Activated CD4-positive, alpha-beta memory T cell treated with anti-CD3 and anti-CD28 coated beads, Interleukin-2, amount 10 ng/mL, durations not matched to agents 7 days and 5 days (primary cell): ENCODE data around the gene CTR9. TPM values are rescaled to one million over a fixed set of nuclear protein-coding genes. Genes with fewer than 3 reads are reported as not detected.

Experiments
- CTCF ChIA-PET: fragments of 350-600 bp; sonication (Branson Sonifier 250); formaldehyde crosslinking; loops from one replicate; lab custom pipeline; 2021; ENCODE audit warnings: antibody characterized with exemption, inconsistent platforms; lab: Charles Lee
- POLR2A ChIA-PET: fragments of 350-600 bp; sonication (Branson Sonifier 250); formaldehyde crosslinking; loops from one replicate; lab custom pipeline; 2021; ENCODE audit warnings: antibody characterized with exemption; lab: Charles Lee
- DNase-seq: peaks from one replicate; pipeline ENCODE4 v3.0.0-alpha.2; 2020
- H3K27ac Mint-ChIP-seq: one replicate; pipeline ENCODE4 v1.8.0; 2021; ENCODE audit warnings: mild to moderate bottlenecking, mixed read lengths
- H3K27me3 Mint-ChIP-seq: one replicate; pipeline ENCODE4 v1.8.0; 2021; ENCODE audit warnings: mixed read lengths
- H3K36me3 Mint-ChIP-seq: one replicate; pipeline ENCODE4 v1.8.0; 2021; ENCODE audit warnings: low read depth, mixed read lengths
- H3K4me1 Mint-ChIP-seq: one replicate; pipeline ENCODE4 v1.8.0; 2021; ENCODE audit warnings: mixed read lengths
- H3K4me3 Mint-ChIP-seq: one replicate; pipeline ENCODE4 v1.8.0; 2021; ENCODE audit warnings: mild to moderate bottlenecking, mixed read lengths
- H3K9me3 Mint-ChIP-seq: one replicate; pipeline ENCODE4 v1.8.0; 2021; ENCODE audit warnings: mixed read lengths
- total RNA-seq, 2 experiments: library from RNA; stranded (reverse); gene quantifications; one replicate each; pipeline ENCODE4 v1.2.3, GENCODE V29; 2021

The CTR9 gene
- total RNA-seq: 10 to 100 TPM; 48.4 to 54.5 TPM

- Mint-ChIP-seq H3K4me1 (peaks cover 32% of the 10 kb centered on the region), H3K4me3 (peak within 1 kb of the TSS; percentile 91), H3K27me3 (no peaks in the 10 kb centered on the region), H3K9me3 (no peaks in the 10 kb centered on the region), H3K27ac (peak within 1 kb of the TSS; percentile 88), H3K36me3 (peaks cover 20% of the 10 kb centered on the region)
- peak; percentile 94 for DNase-seq
- ChIA-PET POLR2A (interaction anchor here (0.6 to 4.4 kb wide), 11 partner anchors 8 to 1090 kb away, joined by 3 to 29 read pairs (median 4); partner anchors contain the start of genes EIF4G2, RNF141 and ZBED5), CTCF (interaction anchor here (0.9 to 2.0 kb wide), 10 partner anchors 9 to 447 kb away, joined by 3 to 11 read pairs (median 5); partner anchors contain the start of genes EIF4G2, RNF141 and ZBED5)
Measured at GRCh38 chr11:10750838-10751580, at the start of gene CTR9. CTR9 (plus strand) TSS chr11:10751246; CDS start chr11:10751413, 167 bp downstream.

GRCh38 chr11:10701982-10702381 is 49.1 kb upstream of the CTR9 start:
- H3K36me3 Mint-ChIP-seq: no peaks in the 10 kb centered on the region
- no peaks in the 10 kb centered on the region for H3K4me1 Mint-ChIP-seq
- ChIA-PET POLR2A (no interaction called here), CTCF (no interaction called here)
- no peak overlapping the region for H3K27ac Mint-ChIP-seq
- DNase-seq: no peak
- no peak overlapping the region for H3K4me3 Mint-ChIP-seq
- H3K27me3 Mint-ChIP-seq: peaks cover 4% of the 10 kb centered on the region
- peaks cover 2% of the 10 kb centered on the region for H3K9me3 Mint-ChIP-seq

- Mint-ChIP-seq H3K27me3 (no peaks in the 10 kb centered on the region), H3K9me3 (no peaks in the 10 kb centered on the region), H3K36me3 (no peaks in the 10 kb centered on the region), H3K4me1 (no peaks in the 10 kb centered on the region), H3K27ac (no peak overlapping the region), H3K4me3 (no peak overlapping the region)
- ChIA-PET POLR2A (no interaction called here), CTCF (no interaction called here)
- no peak for DNase-seq
Measured at GRCh38 chr11:10708131-10708530, 42.9 kb upstream of the CTR9 start.

DNA sequence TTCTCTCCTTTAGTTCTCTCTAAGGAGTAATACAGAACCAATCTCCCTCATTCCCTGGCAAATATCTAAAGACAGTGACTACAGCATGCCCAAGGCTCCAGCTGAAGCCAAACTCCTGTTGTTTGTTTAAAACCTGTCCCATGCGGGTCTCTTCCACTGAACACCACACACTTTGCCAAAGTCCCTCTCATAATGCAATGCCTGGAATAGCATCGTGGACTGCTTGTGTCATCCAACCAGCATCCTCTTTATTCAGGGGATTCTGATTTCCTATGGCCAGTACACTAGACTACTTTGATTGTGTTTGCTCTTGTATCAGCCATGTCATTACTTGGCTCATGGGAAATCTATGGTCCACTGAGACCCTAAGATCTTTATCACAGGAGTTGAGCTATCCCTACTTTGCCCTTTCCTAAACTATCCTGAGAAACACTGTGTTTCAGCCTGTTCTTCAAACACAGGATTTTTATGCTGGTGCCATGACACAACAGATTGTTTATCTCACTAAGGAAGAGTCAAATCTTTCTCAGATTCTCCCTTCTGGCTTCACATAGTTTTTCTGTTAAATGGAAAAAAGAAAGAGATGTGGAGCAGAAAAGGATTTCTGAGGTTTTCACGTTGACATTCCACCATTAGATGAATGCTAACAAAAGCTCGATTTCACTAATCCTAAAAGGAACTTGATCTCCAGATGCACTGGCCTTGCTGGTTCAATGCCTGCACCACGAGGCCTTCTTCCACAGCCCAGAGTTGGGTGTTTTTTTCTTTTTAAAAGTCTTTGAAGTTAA is 41.6 kb upstream of the CTR9 start:
- no peak for DNase-seq
- Mint-ChIP-seq H3K36me3 (no peaks in the 10 kb centered on the region), H3K27me3 (no peaks in the 10 kb centered on the region), H3K27ac (no peak overlapping the region), H3K4me1 (no peaks in the 10 kb centered on the region), H3K9me3 (no peaks in the 10 kb centered on the region), H3K4me3 (no peak overlapping the region)
- ChIA-PET CTCF (no interaction called here), POLR2A (no interaction called here)

GRCh38 chr11:10715571-10715970 is 35.5 kb upstream of the CTR9 start:
- Mint-ChIP-seq H3K27me3 (peaks cover 5% of the 10 kb centered on the region), H3K4me1 (no peaks in the 10 kb centered on the region), H3K36me3 (no peaks in the 10 kb centered on the region), H3K9me3 (no peaks in the 10 kb centered on the region), H3K27ac (no peak overlapping the region), H3K4me3 (no peak overlapping the region)
- POLR2A ChIA-PET: no interaction called here
- CTCF ChIA-PET: no interaction called here
- DNase-seq: no peak

- no peak for DNase-seq
- H3K36me3 Mint-ChIP-seq: no peaks in the 10 kb centered on the region
- H3K27ac Mint-ChIP-seq: no peak overlapping the region
- CTCF ChIA-PET: no interaction called here
- no peaks in the 10 kb centered on the region for H3K4me1 Mint-ChIP-seq
- POLR2A ChIA-PET: no interaction called here
- no peak overlapping the region for H3K4me3 Mint-ChIP-seq
- no peaks in the 10 kb centered on the region for H3K9me3 Mint-ChIP-seq
- H3K27me3 Mint-ChIP-seq: peaks cover 5% of the 10 kb centered on the region
Measured at GRCh38 chr11:10716122-10716521, 34.9 kb upstream of the CTR9 start.

GRCh38 chr11:10716543-10717259 is 34.3 kb upstream of the CTR9 start:
- no peaks in the 10 kb centered on the region for H3K36me3 Mint-ChIP-seq
- DNase-seq: no peak
- no peak overlapping the region for H3K27ac Mint-ChIP-seq
- H3K4me3 Mint-ChIP-seq: no peak overlapping the region
- peaks cover 5% of the 10 kb centered on the region for H3K27me3 Mint-ChIP-seq
- POLR2A ChIA-PET: no interaction called here
- no peaks in the 10 kb centered on the region for H3K4me1 Mint-ChIP-seq
- CTCF ChIA-PET: interaction anchor here (0.9 kb wide), 1 partner anchor 310 kb away, joined by 3 read pairs; no protein-coding TSS in a partner anchor
- no peaks in the 10 kb centered on the region for H3K9me3 Mint-ChIP-seq

DNA sequence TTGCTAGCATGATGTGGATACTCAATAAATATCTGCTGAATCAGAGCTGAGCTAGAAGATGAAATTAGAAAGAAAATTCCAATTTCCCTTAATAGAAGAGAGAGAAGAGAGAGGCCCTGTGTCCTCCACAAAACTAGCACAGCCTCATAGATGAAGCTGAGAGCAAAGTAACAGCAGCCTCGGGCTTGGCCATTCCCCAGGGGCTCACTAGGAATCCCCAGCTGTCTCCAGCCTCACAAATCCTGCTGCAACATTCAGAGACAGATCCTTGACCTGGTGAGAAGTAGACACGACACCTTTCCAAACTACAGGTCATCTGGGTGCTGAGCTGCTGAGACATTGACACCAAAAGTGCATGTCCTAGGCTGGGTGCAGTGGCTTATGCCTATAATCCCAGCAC is 31.4 kb upstream of the CTR9 start:
- peaks cover 2% of the 10 kb centered on the region for H3K4me1 Mint-ChIP-seq
- CTCF ChIA-PET: interaction anchor here (1.8 kb wide), 1 partner anchor 306 kb away, joined by 4 read pairs; no protein-coding TSS in a partner anchor
- peaks cover 9% of the 10 kb centered on the region for H3K27me3 Mint-ChIP-seq
- H3K9me3 Mint-ChIP-seq: no peaks in the 10 kb centered on the region
- H3K4me3 Mint-ChIP-seq: no peak overlapping the region
- DNase-seq: no peak
- POLR2A ChIA-PET: no interaction called here
- no peaks in the 10 kb centered on the region for H3K36me3 Mint-ChIP-seq
- H3K27ac Mint-ChIP-seq: no peak overlapping the region

DNA sequence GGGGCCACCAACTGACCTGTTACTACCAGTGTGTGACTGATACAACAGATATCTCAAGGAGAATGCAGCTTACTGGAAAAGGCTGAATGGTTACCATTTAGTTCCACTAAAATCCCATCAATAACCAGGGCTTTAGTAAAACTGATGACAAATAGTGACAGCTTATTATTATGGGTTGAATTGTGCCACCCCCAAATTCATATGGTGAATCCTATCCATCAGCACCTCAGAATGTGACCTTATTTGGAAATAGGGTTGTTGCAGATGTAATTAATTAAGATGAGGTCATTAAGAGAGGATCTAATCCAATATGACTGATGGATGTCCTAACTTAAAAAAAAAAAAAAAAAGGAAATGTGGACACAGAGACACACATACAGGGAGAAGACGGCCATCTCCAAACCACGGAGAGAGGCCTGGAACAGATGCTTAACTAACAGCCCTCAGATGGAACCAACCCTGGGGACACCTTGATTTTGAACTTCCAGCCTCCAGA is 30.1 kb upstream of the CTR9 start:
- POLR2A ChIA-PET: no interaction called here
- Mint-ChIP-seq H3K4me3 (no peak overlapping the region), H3K4me1 (peaks cover 10% of the 10 kb centered on the region), H3K27ac (no peak overlapping the region), H3K36me3 (no peaks in the 10 kb centered on the region), H3K9me3 (no peaks in the 10 kb centered on the region), H3K27me3 (peaks cover 9% of the 10 kb centered on the region)
- CTCF ChIA-PET: interaction anchor here (0.7 to 0.8 kb wide), 2 partner anchors 67 to 601 kb away, joined by 4 to 5 read pairs; no protein-coding TSS in a partner anchor
- DNase-seq: no peak

DNA sequence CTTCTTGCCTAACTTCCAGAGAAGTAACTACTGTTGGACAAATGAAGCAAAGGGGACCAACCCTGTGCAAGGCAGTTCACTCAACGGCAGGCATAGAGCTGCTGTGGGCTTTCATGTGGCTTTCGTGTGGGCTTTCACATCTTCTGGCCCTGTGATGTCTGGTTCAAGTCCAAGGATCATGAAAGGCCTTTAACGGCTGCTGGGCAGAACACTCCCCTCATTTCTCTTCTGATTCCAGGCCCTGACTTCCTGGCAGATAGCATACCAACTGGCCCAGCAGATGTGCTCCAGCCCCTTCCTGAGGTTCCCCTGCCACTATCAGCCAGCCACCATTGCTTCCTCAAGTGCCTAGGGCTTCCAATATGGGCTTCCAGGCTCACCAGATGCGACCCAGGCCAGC is 28.7 kb upstream of the CTR9 start:
- POLR2A ChIA-PET: no interaction called here
- Mint-ChIP-seq H3K27ac (no peak overlapping the region), H3K4me3 (no peak overlapping the region), H3K4me1 (peaks cover 21% of the 10 kb centered on the region), H3K9me3 (no peaks in the 10 kb centered on the region), H3K27me3 (peaks cover 7% of the 10 kb centered on the region), H3K36me3 (no peaks in the 10 kb centered on the region)
- CTCF ChIA-PET: no interaction called here
- no peak for DNase-seq

DNA sequence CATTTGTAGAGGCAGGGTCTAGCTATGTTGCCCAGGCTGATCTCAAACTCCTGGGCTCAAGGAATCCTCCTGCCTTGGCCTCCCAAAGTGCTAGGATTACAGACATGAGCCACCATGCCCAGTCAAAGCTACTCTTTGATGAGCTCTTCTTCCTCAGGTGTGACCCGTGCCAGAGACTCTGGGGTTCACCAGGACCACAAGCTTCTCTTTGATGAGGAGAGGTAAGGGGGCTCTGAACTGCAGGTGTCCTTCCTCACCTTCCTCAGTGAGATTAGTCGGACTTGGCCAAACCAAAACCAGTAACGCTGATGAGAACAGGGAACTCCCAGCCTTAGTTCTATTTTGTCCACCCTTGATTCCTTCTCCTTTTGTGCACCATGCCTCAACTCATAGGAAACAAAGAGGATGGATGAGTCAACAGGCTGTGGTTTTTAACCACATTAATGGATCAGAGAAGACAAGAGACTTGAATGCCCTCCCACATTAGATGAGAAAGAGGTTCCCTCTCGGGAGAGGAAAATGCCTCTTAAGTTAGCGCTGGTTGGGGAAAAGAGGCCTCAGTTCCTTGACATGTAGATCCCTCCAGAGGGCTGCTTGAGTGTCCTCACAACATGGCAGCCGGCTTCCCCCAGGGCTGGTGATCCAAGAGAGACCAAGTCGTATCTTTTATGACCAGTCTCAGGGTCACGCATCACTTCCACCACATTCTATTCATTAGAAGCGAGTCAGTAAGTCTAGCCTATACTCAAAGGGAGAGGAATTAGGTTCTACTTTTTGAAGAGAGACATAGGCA is 25.7 kb upstream of the CTR9 start:
- Mint-ChIP-seq H3K36me3 (no peaks in the 10 kb centered on the region), H3K27ac (no peak overlapping the region), H3K4me3 (no peak overlapping the region), H3K9me3 (no peaks in the 10 kb centered on the region), H3K4me1 (peaks cover 23% of the 10 kb centered on the region), H3K27me3 (peaks cover 13% of the 10 kb centered on the region)
- no peak for DNase-seq
- ChIA-PET POLR2A (interaction anchor here (0.8 to 1.0 kb wide), 2 partner anchors 102 to 266 kb away, joined by 3 read pairs; no protein-coding TSS in a partner anchor), CTCF (interaction anchor here (0.6 to 2.2 kb wide), 2 partner anchors 64 to 319 kb away, joined by 5 to 6 read pairs; no protein-coding TSS in a partner anchor)

- ChIA-PET POLR2A (interaction anchor here (0.8 to 1.0 kb wide), 2 partner anchors 103 to 266 kb away, joined by 3 read pairs; no protein-coding TSS in a partner anchor), CTCF (interaction anchor here (2.4 kb wide), 1 partner anchor 185 kb away, joined by 7 read pairs; the partner anchor contains the start of gene RNF141)
- Mint-ChIP-seq H3K36me3 (no peaks in the 10 kb centered on the region), H3K27me3 (peaks cover 13% of the 10 kb centered on the region), H3K4me1 (peaks cover 23% of the 10 kb centered on the region), H3K27ac (no peak overlapping the region), H3K4me3 (no peak overlapping the region), H3K9me3 (no peaks in the 10 kb centered on the region)
- DNase-seq: no peak
Measured at GRCh38 chr11:10725907-10726253, 25.2 kb upstream of the CTR9 start.
